Hepatocyte (in vitro differentiated cells): Measurements from ENCODE around the gene HTR2A.

Source experiments
- CTCF ChIP-seq: fragments of 200-600 bp; sonication (generic); IDR thresholded peaks from 2 replicates; pipeline ENCODE4 v1.5.1; 2016; ENCODE audit warnings: antibody characterized with exemption, mild to moderate bottlenecking; ENCODE audit not compliant: poor library complexity
- EZH2 ChIP-seq: fragments of 200-600 bp; sonication (generic); IDR thresholded peaks from 2 replicates; pipeline ENCODE4 v1.6.1; 2016; ENCODE audit warnings: antibody characterized with exemption, mild to moderate bottlenecking, borderline replicate concordance
- EZH2phosphoT487 ChIP-seq: fragments of 200-600 bp; sonication (generic); IDR thresholded peaks from one replicate; pipeline ENCODE4 v1.6.1; 2018; ENCODE audit warnings: antibody characterized with exemption, mild to moderate bottlenecking, low read depth, moderate library complexity; ENCODE audit not compliant: unreplicated experiment, severe bottlenecking

- TF ChIP-seq CTCF (no peak), EZH2 (no peak), EZH2phosphoT487 (no peak)
Observed at GRCh38 chr13:46909042-46909441, 12.2 kb upstream of the HTR2A start.
